Measurements from ENCODE around the gene OLIG2.

OLIG2 gene

GRCh38 chr21:33020558-33021100 lies 5.1 kb upstream of the OLIG2 start:
- no peak for DNase-seq

DNA sequence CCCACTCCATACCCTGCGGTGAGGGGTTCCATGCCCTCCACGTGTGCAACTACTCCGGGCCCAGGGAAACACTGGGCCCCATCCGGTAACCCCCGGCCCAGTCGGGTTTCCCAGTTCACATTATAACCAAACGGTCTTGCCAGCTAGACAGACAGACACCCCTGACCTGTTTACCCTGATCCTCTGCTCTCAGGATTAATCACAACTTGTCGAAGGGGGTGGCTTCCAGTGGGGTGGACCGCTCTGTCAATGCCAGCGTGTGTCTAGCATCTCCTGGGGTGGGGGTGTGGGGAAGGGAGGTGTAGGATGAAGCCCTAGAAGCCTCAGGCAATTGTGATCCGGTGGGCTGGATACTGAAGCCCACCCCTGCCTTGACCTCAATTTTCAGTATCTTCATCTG lies 4.6 kb upstream of the OLIG2 start:
- DNase-seq: no peak

GRCh38 chr21:33021667-33022066 lies 4.1 kb upstream of the OLIG2 start:
- no peak for DNase-seq

DNA sequence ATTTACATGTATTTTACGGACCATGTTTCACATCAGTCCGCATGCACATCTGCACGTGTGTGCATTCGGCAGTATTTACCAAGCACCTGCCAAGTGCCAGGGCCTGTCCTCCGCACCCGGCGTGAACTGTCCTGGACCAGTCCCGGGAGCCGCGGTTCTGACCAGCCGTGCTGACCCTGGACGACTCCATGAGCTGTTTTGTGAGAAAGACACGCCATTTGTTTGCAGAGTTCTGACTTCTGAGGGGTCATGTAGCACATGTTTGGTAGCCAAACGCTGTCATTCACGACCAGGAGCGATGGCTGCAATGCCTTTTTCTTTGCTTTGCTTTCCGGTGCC lies 3.3 kb upstream of the OLIG2 start:
- DNase-seq: no peak

DNA sequence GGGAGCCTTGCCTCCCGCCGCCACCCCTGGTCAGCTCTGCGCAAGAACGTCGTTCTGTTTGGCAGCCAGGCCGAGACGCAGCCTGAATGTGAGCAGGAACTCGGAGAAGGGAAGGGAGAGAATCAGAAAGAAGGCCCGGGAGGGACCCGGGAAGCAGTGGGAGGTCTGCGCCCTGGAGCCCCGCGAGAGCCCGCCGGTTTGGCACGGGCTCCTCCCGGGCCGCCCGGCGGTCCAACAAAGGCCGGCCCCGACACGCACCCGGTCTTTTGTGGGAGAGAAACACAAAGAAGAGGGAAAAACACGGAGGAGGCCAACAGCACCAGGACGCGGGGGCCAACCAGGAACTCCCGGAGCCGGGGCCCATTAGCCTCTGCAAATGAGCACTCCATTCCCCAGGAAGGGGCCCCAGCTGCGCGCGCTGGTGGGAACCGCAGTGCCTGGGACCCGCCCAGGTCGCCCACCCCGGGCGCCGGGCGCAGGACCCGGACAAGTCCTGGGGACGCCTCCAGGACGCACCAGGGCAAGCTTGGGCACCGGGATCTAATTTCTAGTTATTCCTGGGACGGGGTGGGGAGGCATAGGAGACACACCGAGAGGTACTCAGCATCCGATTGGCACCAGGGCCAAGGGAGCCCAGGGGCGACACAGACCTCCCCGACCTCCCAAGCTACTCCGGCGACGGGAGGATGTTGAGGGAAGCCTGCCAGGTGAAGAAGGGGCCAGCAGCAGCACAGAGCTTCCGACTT lies 2.7 kb upstream of the OLIG2 start:
- no peak for DNase-seq

- no peak for DNase-seq
These were observed 2.0 kb upstream of the OLIG2 start for GRCh38 chr21:33023574-33024200.

- no peak for DNase-seq
These were observed 1.3 kb upstream of the OLIG2 start for GRCh38 chr21:33024201-33025103.

DNA sequence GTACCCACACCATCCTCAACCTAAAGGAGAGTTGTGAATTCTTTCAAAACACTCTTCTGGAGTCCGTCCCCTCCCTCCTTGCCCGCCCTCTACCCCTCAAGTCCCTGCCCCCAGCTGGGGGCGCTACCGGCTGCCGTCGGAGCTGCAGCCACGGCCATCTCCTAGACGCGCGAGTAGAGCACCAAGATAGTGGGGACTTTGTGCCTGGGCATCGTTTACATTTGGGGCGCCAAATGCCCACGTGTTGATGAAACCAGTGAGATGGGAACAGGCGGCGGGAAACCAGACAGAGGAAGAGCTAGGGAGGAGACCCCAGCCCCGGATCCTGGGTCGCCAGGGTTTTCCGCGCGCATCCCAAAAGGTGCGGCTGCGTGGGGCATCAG lies 638 bp upstream of the OLIG2 start:
- DNase-seq: no peak

DNA sequence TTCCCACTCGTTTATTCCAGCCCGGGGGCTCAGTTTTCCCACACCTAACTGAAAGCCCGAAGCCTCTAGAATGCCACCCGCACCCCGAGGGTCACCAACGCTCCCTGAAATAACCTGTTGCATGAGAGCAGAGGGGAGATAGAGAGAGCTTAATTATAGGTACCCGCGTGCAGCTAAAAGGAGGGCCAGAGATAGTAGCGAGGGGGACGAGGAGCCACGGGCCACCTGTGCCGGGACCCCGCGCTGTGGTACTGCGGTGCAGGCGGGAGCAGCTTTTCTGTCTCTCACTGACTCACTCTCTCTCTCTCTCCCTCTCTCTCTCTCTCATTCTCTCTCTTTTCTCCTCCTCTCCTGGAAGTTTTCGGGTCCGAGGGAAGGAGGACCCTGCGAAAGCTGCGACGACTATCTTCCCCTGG lies 716 bp downstream of the OLIG2 start:
- no peak for DNase-seq

DNA sequence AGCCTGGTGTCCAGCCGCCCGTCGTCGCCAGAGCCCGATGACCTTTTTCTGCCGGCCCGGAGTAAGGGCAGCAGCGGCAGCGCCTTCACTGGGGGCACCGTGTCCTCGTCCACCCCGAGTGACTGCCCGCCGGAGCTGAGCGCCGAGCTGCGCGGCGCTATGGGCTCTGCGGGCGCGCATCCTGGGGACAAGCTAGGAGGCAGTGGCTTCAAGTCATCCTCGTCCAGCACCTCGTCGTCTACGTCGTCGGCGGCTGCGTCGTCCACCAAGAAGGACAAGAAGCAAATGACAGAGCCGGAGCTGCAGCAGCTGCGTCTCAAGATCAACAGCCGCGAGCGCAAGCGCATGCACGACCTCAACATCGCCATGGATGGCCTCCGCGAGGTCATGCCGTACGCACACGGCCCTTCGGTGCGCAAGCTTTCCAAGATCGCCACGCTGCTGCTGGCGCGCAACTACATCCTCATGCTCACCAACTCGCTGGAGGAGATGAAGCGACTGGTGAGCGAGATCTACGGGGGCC lies 1.2 kb downstream of the OLIG2 start:
- DNase-seq: no peak

DNA sequence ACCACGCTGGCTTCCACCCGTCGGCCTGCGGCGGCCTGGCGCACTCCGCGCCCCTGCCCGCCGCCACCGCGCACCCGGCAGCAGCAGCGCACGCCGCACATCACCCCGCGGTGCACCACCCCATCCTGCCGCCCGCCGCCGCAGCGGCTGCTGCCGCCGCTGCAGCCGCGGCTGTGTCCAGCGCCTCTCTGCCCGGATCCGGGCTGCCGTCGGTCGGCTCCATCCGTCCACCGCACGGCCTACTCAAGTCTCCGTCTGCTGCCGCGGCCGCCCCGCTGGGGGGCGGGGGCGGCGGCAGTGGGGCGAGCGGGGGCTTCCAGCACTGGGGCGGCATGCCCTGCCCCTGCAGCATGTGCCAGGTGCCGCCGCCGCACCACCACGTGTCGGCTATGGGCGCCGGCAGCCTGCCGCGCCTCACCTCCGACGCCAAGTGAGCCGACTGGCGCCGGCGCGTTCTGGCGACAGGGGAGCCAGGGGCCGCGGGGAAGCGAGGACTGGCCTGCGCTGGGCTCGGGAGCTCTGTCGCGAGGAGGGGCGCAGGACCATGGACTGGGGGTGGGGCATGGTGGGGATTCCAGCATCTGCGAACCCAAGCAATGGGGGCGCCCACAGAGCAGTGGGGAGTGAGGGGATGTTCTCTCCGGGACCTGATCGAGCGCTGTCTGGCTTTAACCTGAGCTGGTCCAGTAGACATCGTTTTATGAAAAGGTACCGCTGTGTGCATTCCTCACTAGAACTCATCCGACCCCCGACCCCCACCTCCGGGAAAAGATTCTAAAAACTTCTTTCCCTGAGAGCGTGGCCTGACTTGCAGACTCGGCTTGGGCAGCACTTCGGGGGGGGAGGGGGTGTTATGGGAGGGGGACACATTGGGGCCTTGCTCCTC lies 1.9 kb downstream of the OLIG2 start:
- no peak for DNase-seq

- no peak for DNase-seq
These were observed 2.5 kb downstream of the OLIG2 start for GRCh38 chr21:33028287-33028670.

DNA sequence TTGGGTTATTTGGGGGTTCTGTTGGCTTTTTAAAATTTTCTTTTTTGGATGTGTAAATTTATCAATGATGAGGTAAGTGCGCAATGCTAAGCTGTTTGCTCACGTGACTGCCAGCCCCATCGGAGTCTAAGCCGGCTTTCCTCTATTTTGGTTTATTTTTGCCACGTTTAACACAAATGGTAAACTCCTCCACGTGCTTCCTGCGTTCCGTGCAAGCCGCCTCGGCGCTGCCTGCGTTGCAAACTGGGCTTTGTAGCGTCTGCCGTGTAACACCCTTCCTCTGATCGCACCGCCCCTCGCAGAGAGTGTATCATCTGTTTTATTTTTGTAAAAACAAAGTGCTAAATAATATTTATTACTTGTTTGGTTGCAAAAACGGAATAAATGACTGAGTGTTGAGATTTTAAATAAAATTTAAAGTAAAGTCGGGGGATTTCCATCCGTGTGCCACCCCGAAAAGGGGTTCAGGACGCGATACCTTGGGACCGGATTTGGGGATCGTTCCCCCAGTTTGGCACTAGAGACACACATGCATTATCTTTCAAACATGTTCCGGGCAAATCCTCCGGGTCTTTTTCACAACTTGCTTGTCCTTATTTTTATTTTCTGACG lies 3.1 kb downstream of the OLIG2 start:
- no peak for DNase-seq

GRCh38 chr21:33029385-33029921 lies 3.7 kb downstream of the OLIG2 start:
- DNase-seq: no peak

- DNase-seq: no peak
These were observed 4.3 kb downstream of the OLIG2 start for GRCh38 chr21:33029975-33030461.

- no peak for DNase-seq
These were observed 4.9 kb downstream of the OLIG2 start for GRCh38 chr21:33030633-33031032.

- DNase-seq: no peak
These were observed 5.6 kb downstream of the OLIG2 start for GRCh38 chr21:33031152-33031911.

DNA sequence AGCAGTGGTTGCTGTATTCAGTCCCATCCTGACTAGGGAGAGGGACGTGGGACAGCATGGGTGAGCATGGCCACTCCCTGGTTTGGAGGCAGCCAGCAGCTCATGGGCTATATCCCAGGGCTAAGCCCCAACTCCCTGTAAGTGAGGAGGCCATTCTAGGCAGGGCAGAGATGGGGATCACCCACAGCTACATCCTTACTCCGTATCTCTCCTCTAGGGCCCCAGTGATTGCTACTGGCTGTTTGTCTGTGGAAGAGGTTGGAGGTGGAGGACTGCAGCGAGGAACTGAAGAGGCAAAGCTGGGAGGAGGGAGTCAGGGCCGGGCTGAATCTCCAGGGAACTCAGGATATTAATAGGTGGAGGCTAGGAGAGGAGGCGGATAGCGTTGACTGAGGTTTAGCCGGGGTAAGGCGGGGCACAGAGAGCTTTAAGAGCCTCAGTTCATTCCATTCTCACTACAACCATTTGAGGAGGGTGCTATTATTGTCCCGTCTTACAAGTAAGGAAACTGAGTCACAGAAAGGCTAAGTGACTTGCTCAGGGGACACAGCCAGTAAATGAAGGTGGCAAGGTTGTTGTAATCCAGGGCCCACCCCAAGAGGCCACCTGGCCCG lies 6.8 kb downstream of the OLIG2 start:
- no peak for DNase-seq

DNA sequence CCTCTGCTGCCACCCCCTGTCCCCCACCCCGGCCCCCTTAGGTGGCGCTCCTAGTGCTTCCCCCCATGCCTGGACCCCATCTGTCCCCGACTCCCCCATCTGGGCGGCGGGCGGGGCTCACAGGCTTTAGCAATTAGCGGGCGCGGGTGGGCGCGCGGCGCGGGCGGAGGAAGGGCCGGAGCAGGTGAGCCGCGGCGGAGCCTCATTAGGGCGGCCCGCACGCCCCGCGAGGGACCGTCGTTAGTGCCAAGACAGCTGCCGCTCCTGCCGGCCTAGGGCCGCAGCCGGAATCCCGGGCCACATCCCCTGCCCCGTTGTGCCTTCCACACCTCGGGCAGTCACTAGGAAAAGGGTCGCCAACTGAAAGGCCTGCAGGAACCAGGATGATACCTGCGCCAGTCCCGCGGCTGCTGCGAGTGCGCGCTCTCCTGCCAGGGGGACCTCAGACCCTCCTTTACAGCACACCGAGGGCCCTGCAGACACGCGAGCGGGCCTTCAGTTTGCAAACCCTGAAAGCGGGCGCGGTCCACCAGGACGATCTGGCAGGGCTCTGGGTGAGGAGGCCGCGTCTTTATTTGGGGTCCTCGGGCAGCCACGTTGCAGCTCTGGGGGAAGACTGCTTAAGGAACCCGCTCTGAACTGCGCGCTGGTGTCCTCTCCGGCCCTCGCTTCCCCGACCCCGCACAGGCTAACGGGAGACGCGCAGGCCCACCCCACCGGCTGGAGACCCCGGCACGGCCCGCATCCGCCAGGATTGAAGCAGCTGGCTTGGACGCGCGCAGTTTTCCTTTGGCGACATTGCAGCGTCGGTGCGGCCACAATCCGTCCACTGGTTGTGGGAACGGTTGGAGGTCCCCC lies 7.6 kb downstream of the OLIG2 start:
- DNase-seq: no peak
